Brain microvascular endothelial cell (primary cell): ENCODE data around the gene BRSK1.

Source experiments
- DNase-seq: peaks from one replicate; pipeline ENCODE4 v3.0.0-alpha.2; 2020
- H3K27ac ChIP-seq: fragments of 250-450 bp; sonication (Bioruptor Pico); 2 replicates; pipeline ENCODE4 v1.5.1; 2020; ENCODE audit warnings: mild to moderate bottlenecking, moderate library complexity
- H3K27me3 ChIP-seq: fragments of 250-450 bp; sonication (Bioruptor Pico); replicated peaks from 2 replicates; pipeline ENCODE4 v1.5.1; 2020; ENCODE audit warnings: mild to moderate bottlenecking
- H3K36me3 ChIP-seq: fragments of 250-450 bp; sonication (Bioruptor Pico); replicated peaks from 2 replicates; pipeline ENCODE4 v1.5.1; 2020; ENCODE audit warnings: mild to moderate bottlenecking
- H3K4me3 ChIP-seq: 2 replicates; pipeline ENCODE4 v1.5.1; 2011; ENCODE audit warnings: low read depth, mild to moderate bottlenecking, control low read depth, low read length, moderate library complexity
- CTCF ChIP-seq: IDR thresholded peaks from 2 replicates; pipeline ENCODE4 v1.5.1; 2011; ENCODE audit warnings: low read depth, mild to moderate bottlenecking, moderate library complexity, low read length, control low read depth, inconsistent platforms; ENCODE audit errors: missing control alignments
- in situ Hi-C: cut with HindIII; loops from 2 replicates; pipeline ENCODE4 v1.10.0; 2017; ENCODE audit warnings: low sequenced_read_pairs, low pct_ligation_motif_present

Gene BRSK1

GRCh38 chr19:55241935-55242464 lies 41.8 kb upstream of the BRSK1 start:
- DNase-seq, result no peak
- no peak overlapping the region for H3K27ac ChIP-seq
- TF ChIP-seq CTCF, result no peak
- H3K36me3 ChIP-seq, result peaks cover 78% of the 10 kb centered on the region
- no peak overlapping the region for H3K4me3 ChIP-seq
- H3K27me3 ChIP-seq, result no peaks in the 10 kb centered on the region
- in situ Hi-C loops, result no loop called here

- no peak overlapping the region for H3K27ac ChIP-seq
- H3K4me3 ChIP-seq, result no peak overlapping the region
- DNase-seq, result no peak
- in situ Hi-C loops, result no loop called here
- no peak for TF ChIP-seq CTCF
- H3K36me3 ChIP-seq, result peaks cover 73% of the 10 kb centered on the region
- H3K27me3 ChIP-seq, result no peaks in the 10 kb centered on the region
Measured at GRCh38 chr19:55242517-55242916, 41.3 kb upstream of the BRSK1 start.

GRCh38 chr19:55244004-55244680 lies 39.7 kb upstream of the BRSK1 start:
- H3K27me3 ChIP-seq, result no peaks in the 10 kb centered on the region
- in situ Hi-C loops, result no loop called here
- H3K36me3 ChIP-seq, result peaks cover 58% of the 10 kb centered on the region
- no peak overlapping the region for H3K4me3 ChIP-seq
- H3K27ac ChIP-seq, result no peak overlapping the region
- TF ChIP-seq CTCF, result no peak
- no peak for DNase-seq

- no peaks in the 10 kb centered on the region for H3K27me3 ChIP-seq
- H3K36me3 ChIP-seq, result peaks cover 47% of the 10 kb centered on the region
- in situ Hi-C loops, result no loop called here
- H3K27ac ChIP-seq, result no peak overlapping the region
- no peak for DNase-seq
- H3K4me3 ChIP-seq, result no peak overlapping the region
- no peak for TF ChIP-seq CTCF
Measured at GRCh38 chr19:55245236-55245904, 38.4 kb upstream of the BRSK1 start.

GRCh38 chr19:55246462-55247451 lies 37.0 kb upstream of the BRSK1 start:
- no peak overlapping the region for H3K27ac ChIP-seq
- DNase-seq, result no peak
- H3K36me3 ChIP-seq, result peaks cover 36% of the 10 kb centered on the region
- in situ Hi-C loops, result no loop called here
- no peak overlapping the region for H3K4me3 ChIP-seq
- no peak for TF ChIP-seq CTCF
- no peaks in the 10 kb centered on the region for H3K27me3 ChIP-seq
